Measurements from ENCODE around the gene PANK2. TPM values are rescaled to one million over a fixed set of nuclear protein-coding genes. Genes with fewer than 3 reads are reported as not detected.
"Not testable (repeated sequence)": the region's sequence is repeated elsewhere in the genome, so short reads cannot be mapped to it uniquely, and the experiment has no call there.

The PANK2 gene
- total and polyA plus RNA-seq, 2 of the 8 experiments (the other 6 are each of a cell fraction or from before 2014, with no cell fraction given): 17.1 to 57.5 TPM

- not testable (repeated sequence) for FAIRE-seq
- WGBS, 2 experiments (ENCODE audit: extremely low coverage in 1 of 2, insufficient coverage in 1 of 2, insufficient read length in 1 of 2, insufficient replicate concordance in 2 of 2, low coverage in 1 of 2, low lambda C conversion rate in 2 of 2, missing lambda C conversion rate in 1 of 2): 93% methylated on average over 6 of the region's 7 CpGs; no CpG with 5 or more reads in 1 of the 2 experiments
- POLR2A ChIA-PET (ENCODE audit: partially characterized antibody): interaction anchor here (0.6 to 2.2 kb wide), 3 partner anchors 10 to 13 kb away, joined by 5 to 6 read pairs (median 6); no protein-coding TSS in a partner anchor
Observed at GRCh38 chr20:3946666-3947065, 57.5 kb downstream of the PANK2 start.

More at GRCh38 chr20:3946666-3947065, 57.5 kb downstream of the PANK2 start:
- not testable (repeated sequence) for H2BK12ac ChIP-seq (ENCODE audit: low read depth, low read length); DNase-seq (ENCODE audit: low read depth in 1 of 2, low spot score in 2 of 2); H3K79me2 ChIP-seq (ENCODE audit: control insufficient read depth in 1 of 2, insufficient read depth in 2 of 2, low read length in 2 of 2); H3K23ac ChIP-seq (ENCODE audit: insufficient read length); H3K23me2 ChIP-seq (ENCODE audit: low read depth, low read length); H4K8ac ChIP-seq (ENCODE audit: extremely low read depth, insufficient read depth, low read length); H3K18ac ChIP-seq (ENCODE audit: extremely low read depth, low read length); H2BK20ac ChIP-seq (ENCODE audit: low read length); H2BK5ac ChIP-seq (ENCODE audit: low read depth, low read length); H3K9me3 ChIP-seq (ENCODE audit: insufficient read depth in 2 of 2, low read depth in 1 of 2, low read length in 1 of 2); H3K27me3 ChIP-seq (replicated peaks in 1 of 4; ENCODE audit: control insufficient read depth in 3 of 4, extremely low read depth in 1 of 4, insufficient read depth in 3 of 4, low read length in 3 of 4); H3K36me3 ChIP-seq (ENCODE audit: control insufficient read depth in 2 of 4, insufficient read depth in 4 of 4, low read length in 3 of 4); H4K20me1 ChIP-seq (replicated peaks in 1 of 2; ENCODE audit: control insufficient read depth in 1 of 2, insufficient read depth in 2 of 2, low read length in 2 of 2); H3K9ac ChIP-seq (replicated peaks in 1 of 4; ENCODE audit: extremely low read depth in 1 of 4, low read depth in 3 of 4, low read length in 3 of 4); H2AK5ac ChIP-seq (ENCODE audit: low read depth, low read length); H2BK15ac ChIP-seq (ENCODE audit: low read length); H3K4ac ChIP-seq (replicated peaks; ENCODE audit: insufficient read length, low read depth, low read length); H3K14ac ChIP-seq (ENCODE audit: insufficient read length); H3K27ac ChIP-seq (ENCODE audit: low read depth, low read length); H3K4me2 ChIP-seq (ENCODE audit: insufficient read depth in 1 of 2, low read depth in 2 of 2, low read length in 2 of 2); H2AFZ ChIP-seq (ENCODE audit: low read length); H4K5ac ChIP-seq (ENCODE audit: insufficient read length, low read depth, low read length); H3K79me1 ChIP-seq (ENCODE audit: low read depth, low read length); H3K56ac ChIP-seq (replicated peaks; ENCODE audit: insufficient read length, low read depth, low read length); H2BK120ac ChIP-seq (replicated peaks; ENCODE audit: low read depth, low read length); H3K4me1 ChIP-seq (replicated peaks in 1 of 4; ENCODE audit: control insufficient read depth in 3 of 4, insufficient read depth in 4 of 4, low read length in 3 of 4); H4K91ac ChIP-seq (replicated peaks; ENCODE audit: insufficient read length, low read length); H3K4me3 ChIP-seq (ENCODE audit: extremely low read depth in 1 of 4, insufficient read depth in 2 of 4, low read depth in 3 of 4, low read length in 4 of 4)
- CTCF ChIA-PET (ENCODE audit: partially characterized antibody): interaction anchor here (1.0 to 2.0 kb wide), 4 partner anchors 13 to 79 kb away, joined by 3 to 5 read pairs (median 4); no protein-coding TSS in a partner anchor
